Stimulated activated naive CD8-positive, alpha-beta T cell treated with anti-CD3 and anti-CD28 coated beads, Interleukin-15, Interleukin-2, amounts not matched to agents 100 ng/mL and 50 ng/mL, for 24 hours (primary cell): Measurements from ENCODE around the gene TENM3.

Experiments used
- H3K27ac Mint-ChIP-seq: one replicate; pipeline ENCODE4 v1.8.0; 2021; ENCODE audit warnings: mild to moderate bottlenecking, mixed read lengths
- H3K27me3 Mint-ChIP-seq: one replicate; pipeline ENCODE4 v1.8.0; 2021; ENCODE audit warnings: mixed read lengths
- H3K36me3 Mint-ChIP-seq: one replicate; pipeline ENCODE4 v1.8.0; 2021; ENCODE audit warnings: low read depth, mixed read lengths
- H3K4me1 Mint-ChIP-seq: one replicate; pipeline ENCODE4 v1.8.0; 2021; ENCODE audit warnings: low read depth, mixed read lengths
- H3K4me3 Mint-ChIP-seq: one replicate; pipeline ENCODE4 v1.8.0; 2021; ENCODE audit warnings: mild to moderate bottlenecking, mixed read lengths
- H3K9me3 Mint-ChIP-seq: one replicate; pipeline ENCODE4 v1.8.0; 2021; ENCODE audit warnings: mixed read lengths

Gene TENM3

DNA sequence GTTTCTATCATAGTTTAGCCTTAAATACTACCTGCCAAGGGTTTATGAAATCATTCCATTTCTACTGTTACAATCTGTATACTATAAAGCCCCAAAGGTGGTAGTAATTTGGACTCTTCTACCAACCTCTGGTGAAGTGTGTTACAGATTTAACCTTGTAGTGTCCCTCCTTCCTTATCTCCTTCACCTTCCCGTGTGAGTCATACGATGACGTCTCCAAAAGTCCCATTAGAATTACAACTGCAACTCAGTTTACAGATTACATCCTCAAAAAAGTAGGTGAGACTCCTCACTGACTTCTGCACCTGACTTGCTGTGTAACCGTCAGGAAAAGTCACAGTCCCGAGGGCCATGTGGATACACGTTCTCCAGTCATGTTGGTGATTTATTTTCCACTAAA is 455.0 kb downstream of the TENM3 start:
- H3K4me3 Mint-ChIP-seq, result no peak overlapping the region

DNA sequence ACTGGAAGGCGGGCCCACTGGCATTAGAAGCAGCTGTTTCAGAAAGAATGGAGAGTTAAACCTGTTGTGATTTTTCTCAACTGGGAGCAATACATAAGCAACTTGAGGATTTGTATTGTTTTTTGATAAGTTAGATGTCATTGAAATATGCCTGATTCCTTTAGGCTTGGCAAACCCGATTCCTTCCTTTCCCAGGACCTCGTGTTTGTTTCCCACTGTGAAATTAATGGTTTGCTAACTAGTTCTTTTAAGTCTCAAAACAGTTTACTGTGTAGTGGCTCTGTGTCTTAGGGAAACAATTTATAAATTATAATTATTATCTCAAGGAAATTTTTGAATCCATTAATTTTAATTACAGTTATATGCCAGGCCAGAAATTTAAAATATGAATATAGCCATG is 456.0 kb downstream of the TENM3 start:
- H3K27me3 Mint-ChIP-seq, result peaks cover 7% of the 10 kb centered on the region
- no peak overlapping the region for H3K4me3 Mint-ChIP-seq
- H3K9me3 Mint-ChIP-seq, result no peaks in the 10 kb centered on the region
- no peaks in the 10 kb centered on the region for H3K4me1 Mint-ChIP-seq
- H3K36me3 Mint-ChIP-seq, result no peaks in the 10 kb centered on the region
- no peak overlapping the region for H3K27ac Mint-ChIP-seq

More for the DNA sequence above, 455.0 kb downstream of the TENM3 start:
- Mint-ChIP-seq H3K4me1 (no peaks in the 10 kb centered on the region), H3K9me3 (no peaks in the 10 kb centered on the region), H3K27ac (no peak overlapping the region), H3K36me3 (no peaks in the 10 kb centered on the region), H3K27me3 (peaks cover 7% of the 10 kb centered on the region)

DNA sequence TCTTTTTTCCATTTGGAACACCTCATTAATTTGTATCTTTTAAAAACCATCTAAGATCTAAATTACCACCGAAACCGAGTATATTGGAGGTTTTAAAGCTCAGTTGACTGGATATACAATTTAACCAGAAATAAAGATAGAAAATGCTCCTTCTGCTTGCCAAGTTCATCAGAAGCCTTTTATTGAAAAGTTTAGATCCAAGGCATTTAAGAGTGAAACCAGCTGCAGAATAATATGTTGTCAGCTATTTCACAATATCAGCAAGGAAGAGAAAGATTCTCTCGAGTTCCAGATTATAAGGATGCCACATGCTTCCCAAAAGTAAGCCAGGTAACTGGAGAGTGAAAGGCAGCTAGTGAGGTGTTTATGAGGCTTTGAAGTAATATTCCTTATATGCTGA is 456.6 kb downstream of the TENM3 start:
- no peak overlapping the region for H3K27ac Mint-ChIP-seq
- H3K9me3 Mint-ChIP-seq, result no peaks in the 10 kb centered on the region
- H3K36me3 Mint-ChIP-seq, result no peaks in the 10 kb centered on the region
- no peaks in the 10 kb centered on the region for H3K4me1 Mint-ChIP-seq
- H3K4me3 Mint-ChIP-seq, result no peak overlapping the region
- peaks cover 4% of the 10 kb centered on the region for H3K27me3 Mint-ChIP-seq

DNA sequence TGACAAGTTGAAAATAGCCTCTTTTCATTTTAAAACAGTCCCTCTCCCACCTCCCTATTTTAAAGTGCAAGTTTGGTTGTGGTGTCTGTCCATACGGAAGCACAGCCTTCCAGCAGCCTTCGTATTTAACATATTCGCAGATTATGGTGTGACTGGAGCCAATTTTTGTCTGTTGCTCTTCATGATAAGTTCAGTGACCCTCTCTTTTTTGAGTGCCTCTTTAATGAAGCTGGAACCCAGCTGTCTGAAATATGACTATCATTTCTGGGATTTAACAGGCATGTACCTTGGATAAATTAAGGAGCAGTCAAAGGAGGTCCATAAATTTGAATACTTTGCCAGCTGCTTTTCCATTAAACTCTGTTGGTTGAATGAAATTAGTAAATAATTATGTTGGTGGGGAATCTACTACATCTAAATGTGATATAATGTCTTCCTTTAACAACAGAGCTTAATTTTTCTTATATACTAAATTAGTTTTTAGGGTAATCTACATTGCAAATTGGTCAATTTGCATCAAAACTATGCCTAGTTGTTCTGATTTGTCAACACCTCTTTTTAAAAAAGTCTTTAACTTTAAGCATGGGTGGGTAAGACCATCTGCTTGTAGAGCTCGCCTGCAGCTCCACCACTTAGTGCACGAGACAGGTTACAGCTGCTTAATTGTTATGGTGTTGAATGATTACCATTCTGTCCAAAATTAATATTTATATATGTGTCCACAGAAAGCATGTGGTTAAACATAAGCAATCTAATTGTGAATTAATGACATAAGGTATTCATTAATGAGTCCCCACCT is 457.4 kb downstream of the TENM3 start:
- no peaks in the 10 kb centered on the region for H3K36me3 Mint-ChIP-seq
- peaks cover 9% of the 10 kb centered on the region for H3K27me3 Mint-ChIP-seq

DNA sequence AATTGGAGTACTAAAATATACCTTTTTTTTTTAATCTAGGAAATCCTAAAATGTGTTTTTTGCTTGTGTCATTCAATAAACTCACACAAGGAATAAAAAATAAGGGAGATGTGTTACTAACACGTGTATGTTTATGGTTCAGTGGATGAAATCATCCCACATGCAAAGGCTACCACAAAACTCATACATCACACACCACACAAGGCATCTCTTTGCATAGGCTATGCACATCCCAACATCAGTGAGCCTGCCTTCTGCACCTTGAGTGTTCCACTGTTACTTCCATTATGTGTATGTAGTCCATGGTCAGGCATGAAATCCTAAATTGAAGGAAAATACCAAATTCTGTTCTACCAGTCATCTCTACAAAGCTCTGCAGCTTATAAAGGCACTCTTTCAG is 460.9 kb downstream of the TENM3 start:
- peaks cover 9% of the 10 kb centered on the region for H3K27me3 Mint-ChIP-seq
- H3K4me3 Mint-ChIP-seq, result no peak overlapping the region
- H3K36me3 Mint-ChIP-seq, result no peaks in the 10 kb centered on the region
- no peak overlapping the region for H3K27ac Mint-ChIP-seq
- no peaks in the 10 kb centered on the region for H3K9me3 Mint-ChIP-seq
- H3K4me1 Mint-ChIP-seq, result no peaks in the 10 kb centered on the region

More for the DNA sequence above, 457.4 kb downstream of the TENM3 start:
- Mint-ChIP-seq H3K9me3 (no peaks in the 10 kb centered on the region), H3K4me1 (no peaks in the 10 kb centered on the region), H3K27ac (no peak overlapping the region), H3K4me3 (no peak overlapping the region)

DNA sequence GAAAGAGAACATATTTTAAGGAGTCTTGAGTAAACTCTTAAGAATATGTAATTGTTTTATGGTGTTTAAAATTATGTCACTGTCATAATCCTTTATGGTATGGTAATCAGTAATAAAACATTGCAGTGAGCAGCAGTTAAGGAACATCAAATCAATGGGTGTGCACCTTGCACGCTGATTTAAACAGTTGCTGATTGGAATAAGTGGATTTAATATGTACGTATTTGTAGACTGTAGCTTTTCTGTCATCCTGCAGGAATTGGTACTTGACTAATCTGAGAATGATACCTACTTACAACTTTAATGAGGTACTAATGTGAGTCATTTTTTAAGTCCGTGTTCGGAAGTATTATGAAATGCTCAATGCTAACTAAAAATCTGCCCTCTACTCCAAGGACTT is 461.7 kb downstream of the TENM3 start:
- Mint-ChIP-seq H3K36me3 (no peaks in the 10 kb centered on the region), H3K4me3 (no peak overlapping the region), H3K4me1 (no peaks in the 10 kb centered on the region), H3K27ac (no peak overlapping the region), H3K9me3 (no peaks in the 10 kb centered on the region), H3K27me3 (peaks cover 9% of the 10 kb centered on the region)

DNA sequence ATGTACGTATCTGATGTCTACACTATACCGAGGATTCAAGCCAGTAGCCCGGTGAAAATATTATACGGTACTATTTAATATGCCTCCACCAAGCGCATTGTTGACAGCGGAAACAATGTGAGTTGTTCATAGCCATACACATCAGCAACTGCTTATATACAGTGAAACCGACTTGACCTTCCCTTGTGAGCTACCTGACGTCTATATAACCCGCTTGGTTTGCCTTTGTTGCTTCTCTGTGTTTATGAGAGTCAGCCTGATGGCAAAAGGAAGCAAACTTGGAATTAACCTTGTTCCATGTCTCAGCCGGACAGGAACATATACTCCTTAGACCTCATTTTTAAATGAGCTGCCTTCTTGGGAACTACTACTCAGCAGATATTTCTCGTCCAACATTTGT is 462.2 kb downstream of the TENM3 start:
- no peaks in the 10 kb centered on the region for H3K9me3 Mint-ChIP-seq
- H3K4me1 Mint-ChIP-seq, result no peaks in the 10 kb centered on the region
- no peak overlapping the region for H3K4me3 Mint-ChIP-seq
- H3K36me3 Mint-ChIP-seq, result no peaks in the 10 kb centered on the region
- H3K27me3 Mint-ChIP-seq, result peaks cover 9% of the 10 kb centered on the region
- no peak overlapping the region for H3K27ac Mint-ChIP-seq

DNA sequence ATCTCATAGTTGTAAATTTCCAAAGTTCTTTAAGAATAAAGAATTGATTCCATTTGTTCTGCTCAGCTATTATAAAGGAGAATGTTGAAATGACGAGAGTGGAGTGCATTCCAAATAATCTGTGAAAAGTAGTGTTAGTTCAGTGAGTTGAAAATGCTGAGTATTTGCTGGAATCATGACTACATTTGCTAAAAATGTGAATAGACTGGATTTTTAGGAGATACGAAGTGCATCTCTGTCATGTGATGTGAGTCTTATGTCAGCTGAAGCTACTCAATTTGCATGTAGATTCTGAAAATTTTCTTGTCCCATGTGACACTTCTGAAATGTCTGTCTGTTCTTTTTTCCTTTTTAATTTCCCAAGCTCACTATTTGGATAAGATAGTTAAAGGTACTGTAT is 468.0 kb downstream of the TENM3 start:
- Mint-ChIP-seq H3K9me3 (no peaks in the 10 kb centered on the region), H3K27me3 (peaks cover 4% of the 10 kb centered on the region), H3K4me1 (no peaks in the 10 kb centered on the region), H3K27ac (no peak overlapping the region), H3K36me3 (no peaks in the 10 kb centered on the region), H3K4me3 (no peak overlapping the region)

DNA sequence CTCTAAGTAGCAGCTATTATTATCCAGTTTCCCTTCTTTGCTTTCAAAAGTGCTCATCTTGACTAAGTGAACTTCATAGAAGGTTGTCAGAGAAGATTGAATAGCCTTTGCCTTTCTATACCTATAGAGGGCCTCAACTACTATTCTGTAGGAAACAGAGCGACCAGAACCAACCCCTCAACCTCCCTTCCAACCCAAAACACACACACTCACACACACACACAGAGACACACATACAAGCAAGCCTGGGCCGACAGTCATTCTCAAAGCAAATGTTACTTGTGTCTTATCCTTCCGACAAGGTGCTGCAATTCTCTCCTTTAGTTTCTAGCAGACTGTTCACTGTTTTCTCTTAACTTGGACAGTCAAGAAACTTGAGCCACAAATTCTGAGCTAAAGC is 472.3 kb downstream of the TENM3 start:
- Mint-ChIP-seq H3K27me3 (peaks cover 4% of the 10 kb centered on the region), H3K27ac (no peak overlapping the region), H3K4me1 (no peaks in the 10 kb centered on the region), H3K4me3 (no peak overlapping the region), H3K36me3 (no peaks in the 10 kb centered on the region), H3K9me3 (no peaks in the 10 kb centered on the region)

DNA sequence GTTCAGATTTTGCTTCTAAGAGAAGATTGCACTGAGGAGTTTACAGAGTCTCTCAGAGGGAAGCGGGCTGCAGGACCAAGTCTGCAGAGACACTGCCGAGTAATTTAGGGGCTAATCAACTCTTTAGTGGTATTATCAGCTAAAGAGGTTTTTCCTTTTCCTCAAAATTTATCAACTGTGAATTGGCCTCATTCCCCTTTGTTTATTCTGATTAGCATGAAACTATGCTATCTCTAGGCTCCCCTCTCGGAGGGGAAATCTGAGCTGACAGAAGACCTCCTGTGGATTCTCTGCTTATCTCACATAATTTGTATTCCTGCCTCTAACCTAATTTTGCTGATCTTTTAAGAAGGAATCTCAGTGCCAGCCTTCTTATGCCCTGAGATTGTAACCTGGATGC is 473.0 kb downstream of the TENM3 start:
- Mint-ChIP-seq H3K4me3 (no peak overlapping the region), H3K9me3 (no peaks in the 10 kb centered on the region), H3K4me1 (no peaks in the 10 kb centered on the region), H3K36me3 (no peaks in the 10 kb centered on the region), H3K27ac (no peak overlapping the region), H3K27me3 (peaks cover 4% of the 10 kb centered on the region)

DNA sequence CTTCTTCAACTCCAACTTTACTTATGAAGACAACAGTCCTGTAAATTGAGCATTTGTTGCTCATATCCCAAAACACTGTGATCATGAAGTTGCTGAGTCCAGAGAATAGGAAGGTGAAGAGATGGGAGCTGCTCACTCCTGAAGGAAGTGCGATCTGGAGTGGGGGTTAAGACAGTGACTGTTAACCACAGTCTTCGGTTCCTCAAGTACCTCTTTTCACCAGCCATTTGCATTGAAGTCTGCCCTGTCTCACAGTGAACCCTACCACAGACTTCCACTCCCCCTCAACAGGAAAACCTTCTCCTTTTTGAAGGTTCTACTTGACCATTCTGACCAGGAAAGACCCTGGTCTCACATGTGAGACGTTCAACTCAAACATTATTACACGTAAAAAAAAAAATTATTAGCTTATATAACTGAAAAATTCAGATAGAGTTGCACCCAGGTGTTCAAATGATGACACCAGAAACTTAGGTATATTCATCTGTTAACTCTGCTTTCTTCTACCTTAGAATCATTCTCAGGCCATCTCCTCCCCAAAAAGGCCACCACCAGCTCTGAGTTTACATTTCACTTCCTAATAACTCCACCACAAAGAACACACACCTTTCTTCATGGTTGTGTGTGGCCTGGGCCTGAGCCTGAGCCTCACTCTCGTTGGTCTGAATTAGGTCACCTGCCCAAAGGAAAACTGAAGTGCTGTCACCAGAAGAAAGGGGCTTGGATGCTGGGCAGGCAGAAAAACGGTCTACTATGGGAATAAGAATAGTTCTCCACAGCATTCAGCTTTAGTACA is 474.8 kb downstream of the TENM3 start:
- Mint-ChIP-seq H3K36me3 (no peaks in the 10 kb centered on the region), H3K4me3 (no peak overlapping the region), H3K9me3 (no peaks in the 10 kb centered on the region), H3K4me1 (no peaks in the 10 kb centered on the region), H3K27ac (no peak overlapping the region), H3K27me3 (peaks cover 3% of the 10 kb centered on the region)

DNA sequence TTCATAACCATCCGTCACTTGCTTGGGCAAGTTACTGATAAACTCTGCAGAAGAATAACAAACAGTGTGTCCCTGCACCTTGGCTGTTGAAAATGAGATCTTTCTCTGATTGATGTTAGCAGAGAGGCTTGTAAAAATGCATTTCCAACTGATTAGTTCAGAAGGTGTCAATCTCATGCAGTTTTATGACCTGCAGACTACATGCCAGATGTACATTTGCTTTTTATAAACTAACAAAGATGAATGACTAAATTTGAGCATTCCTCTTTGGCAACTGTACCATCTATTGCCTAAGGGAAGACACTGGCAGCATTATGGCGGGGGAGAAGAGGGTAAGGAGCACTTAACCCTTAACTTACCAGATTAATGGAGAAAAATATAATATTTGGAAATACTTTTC is 481.2 kb downstream of the TENM3 start:
- H3K4me1 Mint-ChIP-seq, result no peaks in the 10 kb centered on the region
- no peak overlapping the region for H3K27ac Mint-ChIP-seq
- H3K36me3 Mint-ChIP-seq, result no peaks in the 10 kb centered on the region
- H3K4me3 Mint-ChIP-seq, result no peak overlapping the region
- no peaks in the 10 kb centered on the region for H3K9me3 Mint-ChIP-seq
- no peaks in the 10 kb centered on the region for H3K27me3 Mint-ChIP-seq

DNA sequence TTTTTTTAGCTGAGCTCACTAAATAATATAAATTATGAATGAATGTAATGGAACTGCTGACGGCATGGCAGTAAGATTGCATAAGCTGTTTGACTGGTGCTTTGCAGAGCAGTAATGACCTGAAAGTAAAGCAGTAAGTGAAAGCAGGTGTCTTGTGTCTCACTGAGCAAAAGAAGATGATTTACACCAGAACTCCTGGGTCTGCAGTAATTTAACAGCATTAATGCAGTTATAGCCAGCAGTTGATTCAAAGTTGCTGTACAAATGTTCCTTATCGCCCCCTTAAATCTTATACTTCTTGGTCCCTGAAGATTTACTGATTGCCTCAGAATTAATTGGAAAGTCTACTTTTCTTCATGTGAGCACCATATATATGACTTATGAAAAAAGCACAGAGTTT is 486.3 kb downstream of the TENM3 start:
- Mint-ChIP-seq H3K4me1 (no peaks in the 10 kb centered on the region), H3K27me3 (peaks cover 8% of the 10 kb centered on the region), H3K36me3 (no peaks in the 10 kb centered on the region), H3K9me3 (no peaks in the 10 kb centered on the region), H3K27ac (no peak overlapping the region), H3K4me3 (no peak overlapping the region)

DNA sequence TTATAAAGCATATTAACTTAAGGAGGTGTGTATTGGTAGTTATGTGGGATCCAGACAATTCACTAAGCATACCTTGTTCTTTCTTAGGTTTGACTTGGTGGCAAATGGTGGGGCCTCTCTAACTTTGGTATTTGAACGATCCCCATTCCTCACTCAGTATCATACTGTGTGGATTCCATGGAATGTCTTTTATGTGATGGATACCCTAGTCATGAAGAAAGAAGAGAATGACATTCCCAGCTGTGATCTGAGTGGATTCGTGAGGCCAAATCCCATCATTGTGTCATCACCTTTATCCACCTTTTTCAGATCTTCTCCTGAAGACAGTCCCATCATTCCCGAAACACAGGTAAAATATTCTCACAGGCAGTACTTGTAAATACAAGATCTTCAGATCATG is 487.6 kb downstream of the TENM3 start:
- no peak overlapping the region for H3K4me3 Mint-ChIP-seq
- H3K27ac Mint-ChIP-seq, result no peak overlapping the region
- no peaks in the 10 kb centered on the region for H3K9me3 Mint-ChIP-seq
- H3K27me3 Mint-ChIP-seq, result peaks cover 8% of the 10 kb centered on the region
- H3K36me3 Mint-ChIP-seq, result no peaks in the 10 kb centered on the region
- H3K4me1 Mint-ChIP-seq, result no peaks in the 10 kb centered on the region

DNA sequence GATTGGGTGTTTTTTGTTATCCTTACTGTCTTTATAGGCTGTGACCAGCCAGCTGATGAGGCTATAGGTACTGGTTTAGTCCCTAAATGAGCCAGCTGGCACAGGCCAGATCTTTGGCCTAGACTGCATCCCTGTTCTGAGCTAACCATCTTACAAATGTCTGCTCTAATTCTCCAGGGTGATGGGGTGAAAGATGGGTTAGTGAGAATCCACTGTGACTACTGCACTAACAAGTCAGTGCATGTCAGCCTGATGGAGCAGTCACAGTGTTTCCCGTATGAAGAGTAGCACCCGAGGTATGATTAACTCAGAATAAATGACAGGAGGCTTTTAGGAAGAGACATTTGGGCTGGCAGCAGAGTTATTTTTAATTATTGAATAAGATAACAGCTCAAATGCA is 493.0 kb downstream of the TENM3 start:
- Mint-ChIP-seq H3K27ac (no peak overlapping the region), H3K9me3 (no peaks in the 10 kb centered on the region), H3K4me3 (no peak overlapping the region), H3K36me3 (no peaks in the 10 kb centered on the region), H3K27me3 (peaks cover 12% of the 10 kb centered on the region), H3K4me1 (no peaks in the 10 kb centered on the region)
